ENCODE data around the gene RAB6B. TPM values are rescaled to one million over a fixed set of nuclear protein-coding genes. Genes with fewer than 3 reads are reported as not detected.

RAB6B gene
- total RNA-seq, 1 experiment from 2014 or later, result 18.0 TPM

- no peak overlapping the region for H3K4me3 Mint-ChIP-seq
- ATAC-seq, result no peak
- POLR2A ChIA-PET, result no interaction called here
- TF ChIP-seq TP53 (CRISPR knock-in tag; IDR thresholded peaks at IDR 0.05), result no peak
- TF ChIP-seq ZNF263 (CRISPR knock-in tag; IDR thresholded peaks at IDR 0.05; ENCODE audit: low read depth), result no peak
- TF ChIP-seq, protein P1, sequence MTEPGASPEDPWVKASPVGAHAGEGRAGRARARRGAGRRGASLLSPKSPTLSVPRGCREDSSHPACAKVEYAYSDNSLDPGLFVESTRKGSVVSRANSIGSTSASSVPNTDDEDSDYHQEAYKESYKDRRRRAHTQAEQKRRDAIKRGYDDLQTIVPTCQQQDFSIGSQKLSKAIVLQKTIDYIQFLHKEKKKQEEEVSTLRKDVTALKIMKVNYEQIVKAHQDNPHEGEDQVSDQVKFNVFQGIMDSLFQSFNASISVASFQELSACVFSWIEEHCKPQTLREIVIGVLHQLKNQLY (CRISPR knock-in tag; IDR thresholded peaks at IDR 0.05), result no peak
- TF ChIP-seq FOXK1 (CRISPR knock-in tag; IDR thresholded peaks at IDR 0.05), result no peak
- TF ChIP-seq, protein P2, sequence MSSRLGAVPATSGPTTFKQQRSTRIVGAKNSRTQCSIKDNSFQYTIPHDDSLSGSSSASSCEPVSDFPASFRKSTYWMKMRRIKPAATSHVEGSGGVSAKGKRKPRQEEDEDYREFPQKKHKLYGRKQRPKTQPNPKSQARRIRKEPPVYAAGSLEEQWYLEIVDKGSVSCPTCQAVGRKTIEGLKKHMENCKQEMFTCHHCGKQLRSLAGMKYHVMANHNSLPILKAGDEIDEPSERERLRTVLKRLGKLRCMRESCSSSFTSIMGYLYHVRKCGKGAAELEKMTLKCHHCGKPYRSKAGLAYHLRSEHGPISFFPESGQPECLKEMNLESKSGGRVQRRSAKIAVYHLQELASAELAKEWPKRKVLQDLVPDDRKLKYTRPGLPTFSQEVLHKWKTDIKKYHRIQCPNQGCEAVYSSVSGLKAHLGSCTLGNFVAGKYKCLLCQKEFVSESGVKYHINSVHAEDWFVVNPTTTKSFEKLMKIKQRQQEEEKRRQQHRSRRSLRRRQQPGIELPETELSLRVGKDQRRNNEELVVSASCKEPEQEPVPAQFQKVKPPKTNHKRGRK (CRISPR knock-in tag; IDR thresholded peaks at IDR 0.05; ENCODE audit: borderline replicate concordance), result no peak
- TF ChIP-seq ZBTB21 (CRISPR knock-in tag; IDR thresholded peaks at IDR 0.05; ENCODE audit: borderline replicate concordance), result no peak
- TF ChIP-seq E2F1 (CRISPR knock-in tag; IDR thresholded peaks at IDR 0.05), result no peak
- TF ChIP-seq ESRRA (CRISPR knock-in tag; IDR thresholded peaks at IDR 0.05; ENCODE audit: borderline replicate concordance), result no peak
- no peak for TF ChIP-seq ZBTB43 (CRISPR knock-in tag; IDR thresholded peaks at IDR 0.05)
- TF ChIP-seq ZNF671 (CRISPR knock-in tag; IDR thresholded peaks at IDR 0.05), result no peak
- TF ChIP-seq NFYB (CRISPR knock-in tag; conservative IDR thresholded peaks at IDR 0.05; ENCODE audit: low read depth), result no peak
- TF ChIP-seq, protein P3, sequence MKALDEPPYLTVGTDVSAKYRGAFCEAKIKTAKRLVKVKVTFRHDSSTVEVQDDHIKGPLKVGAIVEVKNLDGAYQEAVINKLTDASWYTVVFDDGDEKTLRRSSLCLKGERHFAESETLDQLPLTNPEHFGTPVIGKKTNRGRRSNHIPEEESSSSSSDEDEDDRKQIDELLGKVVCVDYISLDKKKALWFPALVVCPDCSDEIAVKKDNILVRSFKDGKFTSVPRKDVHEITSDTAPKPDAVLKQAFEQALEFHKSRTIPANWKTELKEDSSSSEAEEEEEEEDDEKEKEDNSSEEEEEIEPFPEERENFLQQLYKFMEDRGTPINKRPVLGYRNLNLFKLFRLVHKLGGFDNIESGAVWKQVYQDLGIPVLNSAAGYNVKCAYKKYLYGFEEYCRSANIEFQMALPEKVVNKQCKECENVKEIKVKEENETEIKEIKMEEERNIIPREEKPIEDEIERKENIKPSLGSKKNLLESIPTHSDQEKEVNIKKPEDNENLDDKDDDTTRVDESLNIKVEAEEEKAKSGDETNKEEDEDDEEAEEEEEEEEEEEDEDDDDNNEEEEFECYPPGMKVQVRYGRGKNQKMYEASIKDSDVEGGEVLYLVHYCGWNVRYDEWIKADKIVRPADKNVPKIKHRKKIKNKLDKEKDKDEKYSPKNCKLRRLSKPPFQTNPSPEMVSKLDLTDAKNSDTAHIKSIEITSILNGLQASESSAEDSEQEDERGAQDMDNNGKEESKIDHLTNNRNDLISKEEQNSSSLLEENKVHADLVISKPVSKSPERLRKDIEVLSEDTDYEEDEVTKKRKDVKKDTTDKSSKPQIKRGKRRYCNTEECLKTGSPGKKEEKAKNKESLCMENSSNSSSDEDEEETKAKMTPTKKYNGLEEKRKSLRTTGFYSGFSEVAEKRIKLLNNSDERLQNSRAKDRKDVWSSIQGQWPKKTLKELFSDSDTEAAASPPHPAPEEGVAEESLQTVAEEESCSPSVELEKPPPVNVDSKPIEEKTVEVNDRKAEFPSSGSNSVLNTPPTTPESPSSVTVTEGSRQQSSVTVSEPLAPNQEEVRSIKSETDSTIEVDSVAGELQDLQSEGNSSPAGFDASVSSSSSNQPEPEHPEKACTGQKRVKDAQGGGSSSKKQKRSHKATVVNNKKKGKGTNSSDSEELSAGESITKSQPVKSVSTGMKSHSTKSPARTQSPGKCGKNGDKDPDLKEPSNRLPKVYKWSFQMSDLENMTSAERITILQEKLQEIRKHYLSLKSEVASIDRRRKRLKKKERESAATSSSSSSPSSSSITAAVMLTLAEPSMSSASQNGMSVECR (CRISPR knock-in tag; IDR thresholded peaks at IDR 0.05; ENCODE audit: borderline replicate concordance), result no peak
- TF ChIP-seq, protein P4, sequence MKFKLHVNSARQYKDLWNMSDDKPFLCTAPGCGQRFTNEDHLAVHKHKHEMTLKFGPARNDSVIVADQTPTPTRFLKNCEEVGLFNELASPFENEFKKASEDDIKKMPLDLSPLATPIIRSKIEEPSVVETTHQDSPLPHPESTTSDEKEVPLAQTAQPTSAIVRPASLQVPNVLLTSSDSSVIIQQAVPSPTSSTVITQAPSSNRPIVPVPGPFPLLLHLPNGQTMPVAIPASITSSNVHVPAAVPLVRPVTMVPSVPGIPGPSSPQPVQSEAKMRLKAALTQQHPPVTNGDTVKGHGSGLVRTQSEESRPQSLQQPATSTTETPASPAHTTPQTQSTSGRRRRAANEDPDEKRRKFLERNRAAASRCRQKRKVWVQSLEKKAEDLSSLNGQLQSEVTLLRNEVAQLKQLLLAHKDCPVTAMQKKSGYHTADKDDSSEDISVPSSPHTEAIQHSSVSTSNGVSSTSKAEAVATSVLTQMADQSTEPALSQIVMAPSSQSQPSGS (CRISPR knock-in tag; IDR thresholded peaks at IDR 0.05; ENCODE audit: borderline replicate concordance, low read depth), result no peak
- TF ChIP-seq EMX1 (CRISPR knock-in tag; IDR thresholded peaks at IDR 0.05), result no peak
- TF ChIP-seq GABPB1 (CRISPR knock-in tag; IDR thresholded peaks at IDR 0.05), result no peak
- TF ChIP-seq, protein P5, sequence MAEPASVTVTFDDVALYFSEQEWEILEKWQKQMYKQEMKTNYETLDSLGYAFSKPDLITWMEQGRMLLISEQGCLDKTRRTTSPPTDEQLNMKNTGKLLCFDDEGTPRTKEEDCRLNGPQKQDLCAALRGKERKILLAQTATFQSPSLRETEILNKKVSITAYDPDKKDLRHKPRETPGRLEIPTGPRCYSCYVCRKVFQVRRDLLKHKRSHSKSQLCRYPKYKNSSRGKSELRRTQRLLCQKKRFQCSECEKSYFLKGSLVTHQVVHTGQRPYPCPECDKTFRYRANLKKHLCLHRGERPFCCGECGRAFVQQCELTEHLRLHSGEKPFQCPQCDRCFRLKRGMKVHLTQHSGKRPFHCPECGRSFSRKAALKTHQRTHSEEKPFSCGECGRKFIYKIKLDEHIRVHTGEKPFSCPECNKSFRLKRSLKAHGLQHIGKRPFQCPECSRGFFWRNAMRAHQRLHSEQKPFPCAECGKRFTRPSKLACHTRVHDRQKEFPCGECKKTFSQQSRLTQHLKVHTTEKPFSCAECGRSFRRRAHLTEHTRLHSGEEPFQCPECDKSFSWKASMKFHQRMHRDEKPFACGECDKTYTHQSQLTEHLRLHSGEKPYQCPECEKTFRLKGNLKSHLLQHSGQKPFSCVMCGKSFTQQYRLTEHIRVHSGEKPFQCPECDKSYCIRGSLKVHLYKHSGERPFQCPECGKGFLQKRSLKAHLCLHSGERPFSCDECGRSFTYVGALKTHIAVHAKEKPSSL (CRISPR knock-in tag; conservative IDR thresholded peaks at IDR 0.05), result no peak
- no peak for TF ChIP-seq TEAD1 (CRISPR knock-in tag; IDR thresholded peaks at IDR 0.05)
- H3K4me1 Mint-ChIP-seq, result peaks cover 22% of the 10 kb centered on the region
- H3K9me3 Mint-ChIP-seq, result no peaks in the 10 kb centered on the region
- CTCF ChIA-PET, result interaction anchor here (0.8 to 1.4 kb wide), 4 partner anchors 9 to 121 kb away, joined by 4 read pairs; no protein-coding TSS in a partner anchor
- no peak overlapping the region for H3K27ac Mint-ChIP-seq
- no peak for DNase-seq (ENCODE audit: low spot score)
- H3K27me3 Mint-ChIP-seq (ENCODE audit: low read depth), result no peaks in the 10 kb centered on the region
- no peaks in the 10 kb centered on the region for H3K36me3 Mint-ChIP-seq
Observed at GRCh38 chr3:133938770-133939462, 43.2 kb upstream of the RAB6B start.
